HG02623 (cell line): ENCODE data around the gene FBXL7.

Experiments used
- ATAC-seq: cut with Tn5 transposase; IDR thresholded peaks from one replicate; pipeline ENCODE4 v1.9.1; 2021; ENCODE audit warnings: moderate library complexity; ENCODE audit not compliant: unreplicated experiment

FBXL7 gene

DNA sequence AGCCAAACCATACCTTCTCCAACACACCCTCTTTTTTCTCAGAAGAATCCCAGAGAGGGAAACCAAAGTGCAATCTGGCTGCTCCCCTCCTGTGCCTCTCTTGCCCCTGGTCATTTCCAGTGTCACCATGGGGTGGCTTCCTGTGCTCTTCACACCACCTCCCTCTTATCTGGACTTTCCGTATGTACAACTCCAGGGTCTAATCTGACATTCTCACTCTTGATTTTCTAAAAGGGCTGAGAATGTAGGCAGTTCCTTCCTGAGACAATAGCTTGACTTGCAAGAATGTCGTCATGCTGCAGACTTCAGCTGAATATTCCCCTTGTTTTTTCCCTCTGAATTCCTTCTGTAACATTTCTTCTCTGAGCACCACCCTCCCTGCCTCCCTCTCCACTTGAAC is 110.2 kb downstream of the FBXL7 start:
- ATAC-seq = no peak

GRCh38 chr5:15611008-15611407 is 111.0 kb downstream of the FBXL7 start:
- no peak for ATAC-seq

- ATAC-seq = no peak
Observed at GRCh38 chr5:15612915-15613635, 113.1 kb downstream of the FBXL7 start.

- no peak for ATAC-seq
Observed at GRCh38 chr5:15614679-15615078, 114.7 kb downstream of the FBXL7 start.

- ATAC-seq = no peak
Observed at GRCh38 chr5:15615859-15616258, 115.9 kb downstream of the FBXL7 start.

GRCh38 chr5:15618938-15619337 is 119.0 kb downstream of the FBXL7 start:
- ATAC-seq = no peak

- ATAC-seq = no peak
Observed at GRCh38 chr5:15620501-15620900, 120.5 kb downstream of the FBXL7 start.

GRCh38 chr5:15621094-15621493 is 121.1 kb downstream of the FBXL7 start:
- ATAC-seq = no peak

- no peak for ATAC-seq
Observed at GRCh38 chr5:15623794-15624193, 123.8 kb downstream of the FBXL7 start.

DNA sequence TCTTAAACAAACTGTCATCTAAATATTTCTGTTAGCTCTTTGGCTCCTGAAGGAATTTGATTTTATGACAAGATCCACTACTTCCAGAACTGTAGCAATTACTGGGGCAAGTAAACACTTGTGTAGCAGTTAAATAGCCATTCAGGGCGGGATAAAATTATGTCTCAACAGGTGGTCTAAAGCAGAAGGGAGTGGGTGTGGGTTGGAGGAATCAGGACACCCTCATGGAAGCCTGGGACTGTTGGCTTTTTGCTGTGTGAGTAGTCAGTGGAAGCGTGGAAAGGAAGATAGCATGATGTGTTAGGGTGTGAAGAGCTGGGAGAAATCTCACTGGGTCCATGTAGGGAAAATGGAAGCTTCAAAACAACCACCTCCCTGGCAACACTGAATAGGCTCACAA is 127.1 kb downstream of the FBXL7 start:
- ATAC-seq = no peak

DNA sequence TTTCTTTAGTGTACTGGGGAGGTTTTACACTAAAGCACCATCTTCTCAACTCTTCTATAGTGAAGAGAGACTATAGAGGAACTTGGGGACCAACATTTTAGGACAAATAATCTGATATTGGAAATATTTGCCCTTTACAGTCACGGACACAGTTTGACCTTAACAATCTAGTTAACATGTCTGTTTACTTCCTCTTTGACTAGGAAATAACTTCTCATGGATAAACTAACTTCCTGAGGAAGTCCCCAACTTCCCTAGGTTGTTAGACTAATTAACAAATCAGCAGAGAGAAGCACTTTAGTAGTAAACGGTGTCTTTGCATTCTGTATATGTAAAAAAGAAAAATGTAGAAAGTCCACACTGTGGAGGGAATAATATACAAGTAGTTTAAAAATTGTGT is 127.7 kb downstream of the FBXL7 start:
- ATAC-seq = no peak

- no peak for ATAC-seq
Observed at GRCh38 chr5:15630441-15630840, 130.5 kb downstream of the FBXL7 start.

- no peak for ATAC-seq
Observed at GRCh38 chr5:15634591-15635288, 134.8 kb downstream of the FBXL7 start.

- ATAC-seq = no peak
Observed at GRCh38 chr5:15635289-15635616, 135.3 kb downstream of the FBXL7 start.

DNA sequence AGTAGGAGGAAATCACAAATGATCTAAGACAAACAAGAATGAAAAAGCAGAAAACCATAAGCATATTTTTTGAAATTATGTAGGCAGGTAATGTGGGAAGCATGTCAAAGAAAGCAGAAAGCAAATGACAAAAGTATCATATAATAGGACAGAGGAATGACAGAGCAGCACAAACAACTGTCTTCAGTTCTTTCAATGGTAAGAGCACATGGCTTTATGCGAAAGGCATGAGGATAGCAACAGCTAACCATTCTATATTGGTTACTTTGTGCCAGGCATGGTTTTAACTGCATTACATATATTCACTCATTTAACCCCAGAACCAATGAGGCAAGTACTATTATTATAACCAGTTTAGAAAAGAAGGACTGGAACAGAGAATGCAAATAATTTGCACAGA is 137.4 kb downstream of the FBXL7 start:
- ATAC-seq = no peak

DNA sequence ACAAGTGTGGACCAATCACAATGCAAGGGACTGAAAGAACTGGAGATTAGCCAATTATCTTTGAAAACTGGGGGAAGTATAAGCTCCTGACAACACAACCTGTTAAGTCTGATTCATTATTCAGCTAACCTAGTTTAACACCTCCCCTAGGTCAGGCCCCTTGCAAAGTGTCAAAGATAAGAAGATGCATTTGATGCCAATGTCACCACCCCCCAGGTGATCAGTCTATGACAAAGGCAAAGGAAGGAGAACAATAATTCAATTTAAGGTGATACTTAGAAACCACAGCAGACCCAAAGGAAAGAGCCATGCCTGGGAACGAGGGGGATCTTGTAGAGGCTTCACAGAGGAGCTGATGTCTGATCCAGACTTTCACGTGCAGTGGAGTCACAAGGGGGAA is 137.9 kb downstream of the FBXL7 start:
- no peak for ATAC-seq

DNA sequence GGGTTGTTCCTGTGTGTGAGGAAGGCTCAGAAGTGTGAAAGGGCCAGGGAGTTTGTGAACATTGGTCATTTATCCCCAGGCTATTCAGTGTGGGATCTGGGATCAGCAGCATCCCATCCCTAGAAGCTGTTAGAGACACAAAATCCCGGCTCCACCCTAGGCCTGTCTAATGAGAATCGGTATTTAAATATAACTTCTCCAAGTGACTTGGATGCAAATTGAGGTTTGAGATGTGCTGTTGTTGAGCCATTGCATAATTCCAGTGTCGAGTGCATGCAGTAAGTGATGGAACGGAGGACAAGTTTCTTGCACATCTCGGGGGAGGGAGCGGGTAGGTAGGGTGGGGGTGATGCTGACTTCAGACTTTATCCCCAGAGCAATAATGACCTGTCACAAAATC is 138.3 kb downstream of the FBXL7 start:
- no peak for ATAC-seq

- no peak for ATAC-seq
Observed at GRCh38 chr5:15639288-15639687, 139.3 kb downstream of the FBXL7 start.

- no peak for ATAC-seq
Observed at GRCh38 chr5:15640116-15640515, 140.1 kb downstream of the FBXL7 start.

DNA sequence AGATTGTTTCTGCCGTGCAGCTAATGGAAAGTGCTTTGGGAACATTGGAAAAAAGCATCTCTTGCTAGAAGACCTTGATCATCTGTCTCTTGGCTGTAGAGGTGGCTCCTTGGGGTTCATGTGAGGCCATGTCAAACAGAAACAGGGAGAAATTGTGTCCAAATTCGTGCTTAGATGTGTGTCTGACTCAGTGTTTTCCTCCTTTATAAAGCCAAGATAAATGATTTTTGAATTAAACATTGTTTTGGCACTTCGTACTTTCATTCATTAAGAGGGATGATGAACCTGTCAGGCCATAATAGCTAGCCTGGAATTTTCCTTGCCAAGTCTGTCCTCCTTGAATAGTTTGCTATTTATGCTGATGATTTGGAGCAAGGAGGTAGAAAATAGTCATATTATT is 143.8 kb downstream of the FBXL7 start:
- ATAC-seq = no peak

DNA sequence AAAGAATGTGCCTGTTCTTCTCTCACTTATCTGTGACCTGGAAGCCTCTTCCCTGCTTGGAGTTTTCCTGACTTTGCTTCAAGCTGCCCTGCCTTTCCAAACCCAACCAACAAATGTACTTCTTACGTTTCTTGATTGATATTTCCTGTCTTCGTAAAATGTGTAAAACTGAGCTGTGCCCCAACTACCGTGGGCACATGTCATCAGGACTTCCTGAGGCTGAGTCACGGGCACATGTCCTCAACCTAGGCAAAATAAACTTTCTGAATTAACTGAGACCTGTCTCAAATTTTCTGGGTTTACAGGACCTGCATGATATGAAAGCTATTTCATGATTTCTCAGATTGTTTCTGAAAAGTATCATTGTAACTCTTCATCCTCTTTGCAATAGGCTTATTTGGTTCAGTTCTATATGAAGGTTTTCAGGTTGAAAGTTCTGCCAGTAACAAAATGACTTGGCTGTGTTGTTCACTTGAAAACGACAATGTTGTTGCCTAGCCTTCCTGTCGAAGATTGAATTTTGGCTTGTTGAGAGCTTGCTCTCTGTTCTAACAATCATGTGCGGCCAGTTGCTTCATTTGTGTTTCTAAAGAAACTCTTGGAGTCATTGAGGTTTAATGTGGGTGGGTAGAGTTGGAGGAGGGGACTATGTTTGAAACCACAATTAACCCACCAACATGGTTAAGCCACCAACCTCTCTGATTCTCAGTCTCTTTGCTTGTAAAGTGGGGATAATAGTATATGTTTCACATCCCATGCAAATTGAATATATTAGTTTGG is 145.6 kb downstream of the FBXL7 start:
- no peak for ATAC-seq

- ATAC-seq = no peak
Observed at GRCh38 chr5:15646371-15646770, 146.4 kb downstream of the FBXL7 start.
